Left ventricle myocardium inferior (tissue), 1 donor: ENCODE results near the gene ABHD17A. TPM values are rescaled to one million over a fixed set of nuclear protein-coding genes. Genes with fewer than 3 reads are reported as not detected.

Experiments used
- DNase-seq: peaks from one replicate; pipeline ENCODE4 v3.0.0-alpha.2; 2020
- H3K27ac ChIP-seq: fragments of 200-600 bp; replicated peaks from 2 replicates; pipeline ENCODE4 v1.8.0; 2021
- H3K27me3 ChIP-seq: fragments of 200-600 bp; 2 replicates; pipeline ENCODE4 v1.8.0; 2021; ENCODE audit warnings: low read depth
- H3K36me3 ChIP-seq: fragments of 200-600 bp; 2 replicates; pipeline ENCODE4 v1.8.0; 2021
- H3K4me1 ChIP-seq: fragments of 200-600 bp; 2 replicates; pipeline ENCODE4 v1.8.0; 2021
- H3K4me3 ChIP-seq: fragments of 200-600 bp; 2 replicates; pipeline ENCODE4 v1.8.0; 2021; ENCODE audit warnings: mild to moderate bottlenecking, moderate library complexity
- H3K9me3 ChIP-seq: fragments of 200-600 bp; replicated peaks from 2 replicates; pipeline ENCODE4 v1.8.0; 2021
- intact Hi-C: fragments of 100-400 bp; cut with micrococcal nuclease; formaldehyde crosslinking; loops from one replicate; pipeline ENCODE4 v1.11.0; 2022
- total RNA-seq: library from RNA; stranded (reverse); fragmentation: NEBNext Ultra II Directional; extraction: Animal tissue kit (Norgen Biotek cat#: 25700); gene quantifications from one replicate; pipeline ENCODE4 v1.2.1, GENCODE V29; 2021
- TF ChIP-seq, protein P1 (sequence below): fragments of 200-600 bp; IDR thresholded peaks from 2 replicates; pipeline ENCODE4 v1.8.0; 2021; ENCODE audit warnings: antibody characterized with exemption, mild to moderate bottlenecking, borderline replicate concordance
- donor health status: DM: no; HTN: yes; CAD: no; lungs with severe emphysema.

ABHD17A gene
- total RNA-seq, 1 donor from 2014 or later = 55.6 TPM

DNA sequence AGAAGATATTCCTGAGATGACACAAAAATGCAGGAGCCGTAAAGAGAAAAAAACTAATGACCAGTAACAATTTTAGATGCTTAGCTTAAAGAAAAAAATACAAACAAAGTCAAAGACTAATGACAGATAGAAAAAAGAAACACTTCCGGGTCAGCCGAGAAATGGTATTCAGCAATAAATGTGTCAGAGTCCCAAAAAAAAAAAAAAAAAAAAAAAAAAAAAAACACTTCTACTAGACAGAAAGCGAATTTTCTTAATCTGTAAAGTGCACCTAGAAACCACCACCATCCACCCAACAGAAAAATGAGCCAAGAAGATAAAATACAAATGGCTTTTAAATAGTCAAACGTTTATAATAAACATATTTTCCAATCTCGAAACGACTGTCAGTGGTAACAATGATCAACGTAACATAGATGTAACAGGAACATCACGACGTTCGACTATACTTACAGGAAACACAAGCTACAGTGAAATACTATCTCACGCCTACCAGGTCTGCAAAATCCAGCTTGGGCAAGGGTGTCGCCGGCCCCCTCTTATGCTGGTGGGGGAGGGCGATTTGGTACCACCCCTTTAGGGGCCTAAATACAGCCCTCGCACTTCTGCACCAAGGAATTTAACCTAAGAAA, 10.6 kb downstream of the ABHD17A start:
- intact Hi-C loops = no loop called here
- Histone ChIP-seq H3K4me1 (peaks cover 59% of the 10 kb centered on the region), H3K4me3 (peak overlapping the region; percentile 99), H3K36me3 (peaks cover 3% of the 10 kb centered on the region), H3K9me3 (no peaks in the 10 kb centered on the region), H3K27ac (peak overlapping the region; percentile 98), H3K27me3 (no peaks in the 10 kb centered on the region)
- no peak for DNase-seq
- TF ChIP-seq, protein P1, sequence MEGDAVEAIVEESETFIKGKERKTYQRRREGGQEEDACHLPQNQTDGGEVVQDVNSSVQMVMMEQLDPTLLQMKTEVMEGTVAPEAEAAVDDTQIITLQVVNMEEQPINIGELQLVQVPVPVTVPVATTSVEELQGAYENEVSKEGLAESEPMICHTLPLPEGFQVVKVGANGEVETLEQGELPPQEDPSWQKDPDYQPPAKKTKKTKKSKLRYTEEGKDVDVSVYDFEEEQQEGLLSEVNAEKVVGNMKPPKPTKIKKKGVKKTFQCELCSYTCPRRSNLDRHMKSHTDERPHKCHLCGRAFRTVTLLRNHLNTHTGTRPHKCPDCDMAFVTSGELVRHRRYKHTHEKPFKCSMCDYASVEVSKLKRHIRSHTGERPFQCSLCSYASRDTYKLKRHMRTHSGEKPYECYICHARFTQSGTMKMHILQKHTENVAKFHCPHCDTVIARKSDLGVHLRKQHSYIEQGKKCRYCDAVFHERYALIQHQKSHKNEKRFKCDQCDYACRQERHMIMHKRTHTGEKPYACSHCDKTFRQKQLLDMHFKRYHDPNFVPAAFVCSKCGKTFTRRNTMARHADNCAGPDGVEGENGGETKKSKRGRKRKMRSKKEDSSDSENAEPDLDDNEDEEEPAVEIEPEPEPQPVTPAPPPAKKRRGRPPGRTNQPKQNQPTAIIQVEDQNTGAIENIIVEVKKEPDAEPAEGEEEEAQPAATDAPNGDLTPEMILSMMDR = no peak

DNA sequence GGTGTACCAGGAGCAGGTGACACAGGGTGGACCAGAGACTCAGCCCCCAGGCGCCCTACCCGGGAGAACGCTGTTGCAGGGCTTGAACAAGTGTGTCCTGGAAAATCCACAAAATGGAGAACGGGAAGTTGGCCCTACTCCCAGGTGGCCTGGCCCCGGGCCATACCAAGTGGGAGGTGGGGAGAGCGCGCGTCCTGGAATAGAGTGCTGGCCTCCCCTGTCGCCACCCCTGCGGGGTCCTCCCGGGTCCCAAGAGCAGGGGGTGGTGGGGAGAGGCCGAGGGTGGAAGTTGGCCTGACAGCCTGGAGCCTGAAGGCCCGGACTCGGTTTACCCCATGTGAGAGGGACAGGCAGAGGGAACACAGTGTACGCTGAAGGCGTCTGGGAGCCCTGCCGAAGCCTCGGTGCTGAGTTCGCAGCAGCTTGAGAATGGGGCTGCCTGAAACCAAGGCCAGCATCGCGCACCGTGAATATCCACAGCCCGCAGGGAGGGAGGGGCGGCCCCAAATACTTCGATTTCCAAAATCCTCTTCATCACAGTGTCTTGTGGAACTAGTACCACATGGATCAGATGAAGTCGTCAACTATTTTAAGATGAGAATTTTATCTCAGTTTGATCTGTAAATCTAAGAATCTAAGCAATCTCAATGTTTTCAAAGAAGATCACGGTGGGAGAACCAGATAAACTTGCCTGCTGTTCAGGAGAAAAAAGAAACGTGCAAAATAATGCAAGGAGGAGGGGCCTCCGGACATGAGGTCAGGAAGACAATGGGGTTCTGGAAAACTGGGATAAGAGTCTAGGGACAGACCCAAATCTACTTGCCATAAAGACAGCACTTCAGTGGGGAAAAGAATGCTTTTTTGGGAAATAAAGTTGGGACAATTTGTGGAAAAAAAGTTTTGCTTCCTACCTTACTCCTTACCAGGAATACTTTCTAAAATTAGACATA, 11.5 kb downstream of the ABHD17A start:
- TF ChIP-seq, protein P1 = no peak
- H3K27ac ChIP-seq = peak overlapping the region; percentile 98
- intact Hi-C loops = no loop called here
- peak; percentile 67 for DNase-seq
- H3K36me3 ChIP-seq = peaks cover 3% of the 10 kb centered on the region
- peak overlapping the region; percentile 99 for H3K4me3 ChIP-seq
- no peaks in the 10 kb centered on the region for H3K27me3 ChIP-seq
- H3K4me1 ChIP-seq = peaks cover 58% of the 10 kb centered on the region
- H3K9me3 ChIP-seq = no peaks in the 10 kb centered on the region

DNA sequence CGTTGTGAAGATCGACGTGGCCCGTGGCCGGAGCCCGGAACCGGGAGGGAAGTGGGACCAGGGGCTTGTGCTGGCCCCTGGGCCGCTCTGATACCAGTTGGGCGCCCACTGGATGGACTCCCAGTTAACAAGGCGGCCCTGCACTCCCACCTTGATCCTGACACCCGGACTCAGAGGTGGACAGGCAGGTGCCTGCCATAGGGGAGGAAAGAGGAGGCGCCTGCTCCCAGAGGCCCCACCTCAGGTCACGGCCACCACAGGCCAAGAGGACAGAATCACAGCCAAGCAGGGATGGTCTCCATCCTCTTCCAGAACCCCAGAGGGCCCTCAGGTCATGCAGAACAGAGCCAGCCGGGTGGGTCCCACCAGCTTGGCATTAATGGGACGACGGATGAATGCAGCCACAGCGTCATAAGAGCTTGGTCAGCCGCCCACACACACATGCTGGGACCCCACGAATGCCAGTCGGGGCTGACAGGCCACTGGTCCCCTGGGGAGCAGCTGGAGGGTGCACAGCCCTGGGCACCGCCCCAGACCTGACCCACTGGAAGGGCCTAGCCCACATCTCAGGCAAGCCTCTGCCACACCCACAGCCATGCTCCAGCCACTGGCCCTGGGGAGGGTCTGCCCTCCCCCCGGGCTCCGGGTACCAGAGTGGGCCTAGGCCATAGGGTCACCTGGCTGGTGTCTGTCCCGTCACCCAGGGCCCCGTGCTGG, 12.3 kb downstream of the ABHD17A start:
- peak overlapping the region; percentile 99 for H3K4me3 ChIP-seq

DNA sequence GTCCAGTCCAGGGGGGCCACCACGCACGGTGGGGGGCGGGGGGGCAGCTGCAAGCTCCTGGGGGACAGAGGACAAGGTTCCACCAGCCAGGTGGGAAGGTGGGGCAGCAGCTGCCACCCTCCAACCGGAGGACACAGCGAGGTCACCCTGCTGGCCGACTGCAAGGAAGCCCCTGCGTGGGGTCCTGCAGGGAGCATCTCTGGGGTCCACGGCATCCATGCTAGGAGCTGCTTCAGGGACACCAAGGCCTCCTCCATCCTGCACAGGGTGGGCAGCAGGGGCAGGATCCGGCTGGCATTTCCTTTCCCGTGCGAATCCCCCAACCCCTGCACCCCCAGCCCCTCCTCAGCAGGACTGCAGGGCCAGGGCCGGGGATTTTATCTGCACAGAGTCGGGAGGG, 13.7 kb downstream of the ABHD17A start:
- TF ChIP-seq, protein P1 = no peak
- no peaks in the 10 kb centered on the region for H3K27me3 ChIP-seq
- H3K9me3 ChIP-seq = no peaks in the 10 kb centered on the region
- H3K27ac ChIP-seq = peak overlapping the region; percentile 98
- intact Hi-C loops = no loop called here
- no peak for DNase-seq
- H3K36me3 ChIP-seq = peaks cover 3% of the 10 kb centered on the region
- H3K4me3 ChIP-seq = no peak overlapping the region
- peaks cover 51% of the 10 kb centered on the region for H3K4me1 ChIP-seq

More for the DNA sequence above, 12.3 kb downstream of the ABHD17A start:
- Histone ChIP-seq H3K4me1 (peaks cover 54% of the 10 kb centered on the region), H3K27me3 (no peaks in the 10 kb centered on the region), H3K9me3 (no peaks in the 10 kb centered on the region), H3K27ac (peak overlapping the region; percentile 98), H3K36me3 (peaks cover 3% of the 10 kb centered on the region)
- DNase-seq = no peak
- TF ChIP-seq, protein P1 = no peak
- intact Hi-C loops = no loop called here

DNA sequence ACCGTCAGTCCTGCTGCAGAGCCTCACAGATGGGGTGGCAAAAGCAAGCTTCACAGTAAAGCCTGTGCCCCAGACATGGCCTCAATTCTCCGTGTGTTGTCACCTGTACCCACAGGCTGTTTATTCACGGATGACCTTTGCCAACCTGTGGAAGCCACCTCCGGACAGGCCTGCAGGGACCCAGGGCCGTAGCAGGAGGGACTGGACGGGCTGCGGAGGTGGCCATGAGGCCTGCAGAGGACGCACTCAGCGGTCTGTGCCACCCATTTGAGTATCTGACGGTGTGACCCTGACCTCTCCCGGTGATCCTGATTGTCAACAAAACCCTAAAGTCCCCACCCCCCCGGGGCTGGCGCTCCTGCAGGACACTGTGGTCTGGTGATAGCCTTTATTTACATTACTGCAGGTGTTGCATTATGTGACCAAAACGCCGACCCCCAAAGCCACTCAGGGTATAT, 14.1 kb downstream of the ABHD17A start:
- Histone ChIP-seq H3K27me3 (no peaks in the 10 kb centered on the region), H3K4me1 (peaks cover 46% of the 10 kb centered on the region), H3K36me3 (peaks cover 3% of the 10 kb centered on the region), H3K4me3 (no peak overlapping the region), H3K27ac (peak overlapping the region; percentile 98), H3K9me3 (no peaks in the 10 kb centered on the region)
- TF ChIP-seq, protein P1 = no peak
- intact Hi-C loops = no loop called here
- no peak for DNase-seq
